MM.1S (cell line): ENCODE measurements around the gene PTPRF.

Experiments used
- DNase-seq: peaks from one replicate; pipeline ENCODE4 v3.0.0-alpha.2; 2015
- H2AFZ ChIP-seq: fragments of 300-600 bp; sonication (generic); 2 replicates; pipeline ENCODE4 v1.6.0; 2016; ENCODE audit warnings: antibody characterized with exemption, low read length
- H3F3A ChIP-seq: fragments of 300-600 bp; sonication (generic); 2 replicates; pipeline ENCODE4 v1.6.1; 2016; ENCODE audit warnings: mild to moderate bottlenecking, antibody characterized with exemption, low read length, moderate library complexity, mixed read lengths; ENCODE audit not compliant: insufficient read depth
- H3K27ac ChIP-seq: fragments of 300-600 bp; sonication (generic); 2 replicates; pipeline ENCODE4 v1.5.1; 2016; ENCODE audit warnings: mild to moderate bottlenecking, low read length
- H3K27me3 ChIP-seq: fragments of 300-600 bp; sonication (generic); replicated peaks from 2 replicates; pipeline ENCODE4 v1.6.0; 2016; ENCODE audit warnings: low read length; ENCODE audit not compliant: insufficient read depth
- H3K36me3 ChIP-seq: fragments of 300-600 bp; sonication (generic); replicated peaks from 2 replicates; pipeline ENCODE4 v1.6.1; 2016; ENCODE audit warnings: mild to moderate bottlenecking, low read length, mixed read lengths; ENCODE audit not compliant: insufficient read depth
- H3K4me1 ChIP-seq: fragments of 300-600 bp; sonication (generic); 2 replicates; pipeline ENCODE4 v1.6.1; 2016; ENCODE audit warnings: low read length, mixed read lengths
- H3K4me2 ChIP-seq: fragments of 300-600 bp; sonication (generic); 2 replicates; pipeline ENCODE4 v1.6.0; 2016; ENCODE audit warnings: low read depth, low read length
- H3K4me3 ChIP-seq: fragments of 300-600 bp; sonication (generic); 2 replicates; pipeline ENCODE4 v1.5.1; 2016; ENCODE audit warnings: low read length, mixed read lengths
- H3K79me2 ChIP-seq: fragments of 300-600 bp; sonication (generic); 2 replicates; pipeline ENCODE4 v1.6.1; 2016; ENCODE audit warnings: mixed run types, low read length, mixed read lengths
- H3K9ac ChIP-seq: fragments of 300-600 bp; sonication (generic); 2 replicates; pipeline ENCODE4 v1.6.1; 2016; ENCODE audit warnings: low read length, mixed read lengths
- H3K9me2 ChIP-seq: fragments of 300-600 bp; sonication (generic); replicated peaks from 2 replicates; pipeline ENCODE4 v1.6.1; 2016; ENCODE audit warnings: mild to moderate bottlenecking, low read length, mixed read lengths; ENCODE audit not compliant: insufficient read depth
- H3K9me3 ChIP-seq: fragments of 300-600 bp; sonication (generic); replicated peaks from 2 replicates; pipeline ENCODE4 v1.6.1; 2016; ENCODE audit warnings: mild to moderate bottlenecking, low read length, mixed read lengths; ENCODE audit not compliant: insufficient read depth
- H4K20me1 ChIP-seq: fragments of 300-600 bp; sonication (generic); 2 replicates; pipeline ENCODE4 v1.6.1; 2016; ENCODE audit warnings: mild to moderate bottlenecking, low read length, moderate library complexity, mixed read lengths; ENCODE audit not compliant: insufficient read depth
- EZH2 ChIP-seq: fragments of 300-600 bp; sonication (generic); optimal IDR thresholded peaks from 2 replicates; pipeline ENCODE3; 2017; ENCODE audit warnings: low read depth, mild to moderate bottlenecking, antibody characterized with exemption, low read length, mixed read lengths
- EZH2phosphoT487 ChIP-seq: fragments of 300-600 bp; sonication (generic); IDR thresholded peaks from 2 replicates; pipeline ENCODE4 v1.6.1; 2018; ENCODE audit warnings: antibody characterized with exemption, low read length
- TF ChIP-seq, protein P1 (sequence below): fragments of 300-600 bp; sonication (generic); IDR thresholded peaks from 2 replicates; pipeline ENCODE4 v1.5.1; 2016; ENCODE audit warnings: antibody characterized with exemption, low read length, mixed read lengths

Gene PTPRF

DNA sequence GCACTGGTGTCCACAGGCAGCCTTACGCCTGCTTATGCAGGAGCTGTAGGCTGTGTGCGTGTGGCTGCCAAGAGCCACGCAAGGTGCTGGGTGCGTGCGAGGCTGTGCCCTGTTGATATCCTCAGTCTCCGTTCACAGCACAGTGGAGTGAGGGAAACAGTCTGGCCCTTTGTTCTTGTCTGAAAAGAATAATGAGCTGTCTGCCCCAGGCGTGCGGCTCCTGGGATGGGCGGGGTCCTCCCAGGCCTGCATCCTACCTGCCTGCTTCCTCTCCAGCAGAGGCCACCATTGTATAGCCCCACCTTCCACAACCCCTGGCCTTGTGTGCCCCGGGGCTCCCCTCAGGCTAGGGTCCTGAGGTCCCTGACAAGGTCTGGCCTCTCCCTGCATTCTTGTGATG, 72.3 kb downstream of the PTPRF start:
- TF ChIP-seq EZH2 (no peak), EZH2phosphoT487 (no peak)
- TF ChIP-seq, protein P1, sequence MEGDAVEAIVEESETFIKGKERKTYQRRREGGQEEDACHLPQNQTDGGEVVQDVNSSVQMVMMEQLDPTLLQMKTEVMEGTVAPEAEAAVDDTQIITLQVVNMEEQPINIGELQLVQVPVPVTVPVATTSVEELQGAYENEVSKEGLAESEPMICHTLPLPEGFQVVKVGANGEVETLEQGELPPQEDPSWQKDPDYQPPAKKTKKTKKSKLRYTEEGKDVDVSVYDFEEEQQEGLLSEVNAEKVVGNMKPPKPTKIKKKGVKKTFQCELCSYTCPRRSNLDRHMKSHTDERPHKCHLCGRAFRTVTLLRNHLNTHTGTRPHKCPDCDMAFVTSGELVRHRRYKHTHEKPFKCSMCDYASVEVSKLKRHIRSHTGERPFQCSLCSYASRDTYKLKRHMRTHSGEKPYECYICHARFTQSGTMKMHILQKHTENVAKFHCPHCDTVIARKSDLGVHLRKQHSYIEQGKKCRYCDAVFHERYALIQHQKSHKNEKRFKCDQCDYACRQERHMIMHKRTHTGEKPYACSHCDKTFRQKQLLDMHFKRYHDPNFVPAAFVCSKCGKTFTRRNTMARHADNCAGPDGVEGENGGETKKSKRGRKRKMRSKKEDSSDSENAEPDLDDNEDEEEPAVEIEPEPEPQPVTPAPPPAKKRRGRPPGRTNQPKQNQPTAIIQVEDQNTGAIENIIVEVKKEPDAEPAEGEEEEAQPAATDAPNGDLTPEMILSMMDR, result no peak
- no peaks in the 10 kb centered on the region for H3K27me3 ChIP-seq
- no peaks in the 10 kb centered on the region for H3K79me2 ChIP-seq
- no peak for DNase-seq
- H3K9me3 ChIP-seq, result no peaks in the 10 kb centered on the region
- no peaks in the 10 kb centered on the region for H3K9me2 ChIP-seq
- H3F3A ChIP-seq, result no peaks in the 10 kb centered on the region
- no peaks in the 10 kb centered on the region for H4K20me1 ChIP-seq
- H3K4me1 ChIP-seq, result no peaks in the 10 kb centered on the region
- no peak overlapping the region for H3K27ac ChIP-seq
- H3K4me3 ChIP-seq, result no peak overlapping the region
- H3K9ac ChIP-seq, result no peak overlapping the region
- no peak overlapping the region for H2AFZ ChIP-seq
- H3K4me2 ChIP-seq, result no peak overlapping the region
- H3K36me3 ChIP-seq, result no peaks in the 10 kb centered on the region

DNA sequence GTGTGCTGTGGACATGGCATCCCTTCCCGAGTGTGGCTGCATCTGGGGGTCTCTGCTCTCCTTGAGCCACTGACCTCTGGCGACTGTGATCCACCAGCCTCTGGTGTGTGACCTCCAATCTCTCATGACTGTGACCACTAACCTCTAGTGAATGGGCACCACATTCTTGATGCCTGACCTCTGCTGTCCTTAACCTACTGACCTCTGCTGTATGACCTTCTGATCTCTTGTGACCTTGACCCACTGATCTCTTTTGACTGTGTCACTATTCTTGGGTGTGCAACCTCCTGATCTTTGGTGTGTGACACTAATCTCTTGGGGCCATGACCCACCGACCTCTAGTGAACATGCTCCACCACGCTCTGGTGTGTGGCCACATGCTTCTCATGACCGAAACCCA, 73.5 kb downstream of the PTPRF start:
- Histone ChIP-seq H3K4me2 (no peak overlapping the region), H3F3A (no peaks in the 10 kb centered on the region), H3K4me1 (no peaks in the 10 kb centered on the region), H2AFZ (no peak overlapping the region), H3K9ac (no peak overlapping the region), H3K36me3 (no peaks in the 10 kb centered on the region), H3K4me3 (no peak overlapping the region), H3K9me2 (no peaks in the 10 kb centered on the region), H3K79me2 (no peaks in the 10 kb centered on the region), H3K27ac (no peak overlapping the region), H3K9me3 (no peaks in the 10 kb centered on the region), H3K27me3 (no peaks in the 10 kb centered on the region), H4K20me1 (no peaks in the 10 kb centered on the region)
- TF ChIP-seq, protein P1, result no peak
- TF ChIP-seq EZH2, result no peak
- TF ChIP-seq EZH2phosphoT487, result no peak
- no peak for DNase-seq

DNA sequence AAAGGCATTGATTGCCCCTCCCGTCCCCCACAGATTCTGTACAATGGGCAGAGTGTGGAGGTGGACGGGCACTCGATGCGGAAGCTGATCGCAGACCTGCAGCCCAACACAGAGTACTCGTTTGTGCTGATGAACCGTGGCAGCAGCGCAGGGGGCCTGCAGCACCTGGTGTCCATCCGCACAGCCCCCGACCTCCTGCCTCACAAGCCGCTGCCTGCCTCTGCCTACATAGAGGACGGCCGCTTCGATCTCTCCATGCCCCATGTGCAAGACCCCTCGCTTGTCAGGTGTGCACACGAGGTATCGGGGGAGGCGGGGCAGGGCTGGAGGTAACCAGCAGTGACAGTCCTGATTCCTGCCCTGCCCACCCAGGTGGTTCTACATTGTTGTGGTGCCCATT, 74.5 kb downstream of the PTPRF start:
- Histone ChIP-seq H2AFZ (no peak overlapping the region), H3K4me1 (no peaks in the 10 kb centered on the region), H3K79me2 (no peaks in the 10 kb centered on the region), H3K4me3 (no peak overlapping the region), H3K27me3 (no peaks in the 10 kb centered on the region), H3K9me2 (no peaks in the 10 kb centered on the region), H3F3A (no peaks in the 10 kb centered on the region), H3K9ac (no peak overlapping the region), H4K20me1 (no peaks in the 10 kb centered on the region), H3K27ac (no peak overlapping the region), H3K9me3 (no peaks in the 10 kb centered on the region), H3K36me3 (no peaks in the 10 kb centered on the region), H3K4me2 (no peak overlapping the region)
- no peak for DNase-seq
- TF ChIP-seq EZH2phosphoT487 (no peak), EZH2 (no peak)
- TF ChIP-seq, protein P1, result no peak
